GM10847 (cell line): ENCODE results near the gene PLCB3.

Experiments used
- POLR2A ChIP-seq: IDR thresholded peaks from 2 replicates; pipeline ENCODE4 v1.6.1; 2011; ENCODE audit not compliant: insufficient read length; ENCODE audit errors: extremely low read depth

Gene PLCB3

DNA sequence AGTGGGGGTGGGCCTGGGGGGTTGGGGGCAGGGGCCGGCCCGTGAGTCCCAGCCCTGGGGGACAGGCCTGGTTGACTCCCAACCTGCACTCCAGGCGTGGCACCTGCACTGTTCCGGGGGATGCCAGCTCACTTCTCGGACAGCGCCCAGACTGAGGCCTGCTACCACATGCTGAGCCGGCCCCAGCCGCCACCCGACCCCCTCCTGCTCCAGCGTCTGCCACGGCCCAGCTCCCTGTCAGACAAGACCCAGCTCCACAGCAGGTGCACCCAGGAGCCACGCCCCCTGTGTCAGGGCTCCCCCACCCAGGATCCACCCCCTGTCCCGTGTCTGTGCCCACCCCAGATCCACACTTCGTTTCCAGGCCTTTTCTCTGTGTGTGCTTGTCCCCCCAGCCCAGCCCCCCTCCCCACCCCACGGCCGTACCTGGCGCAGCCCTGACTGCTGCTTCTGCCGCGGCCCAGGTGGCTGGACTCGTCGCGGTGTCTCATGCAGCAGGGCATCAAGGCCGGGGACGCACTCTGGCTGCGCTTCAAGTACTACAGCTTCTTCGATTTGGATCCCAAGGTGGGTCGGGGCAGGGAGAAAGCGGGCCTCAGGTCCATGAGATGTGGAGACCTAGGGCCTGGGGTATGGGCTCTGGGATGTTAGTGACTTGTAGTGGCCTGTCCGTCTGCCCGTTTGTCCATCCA, 40.0 kb upstream of the PLCB3 start:
- no peak for TF ChIP-seq POLR2A

DNA sequence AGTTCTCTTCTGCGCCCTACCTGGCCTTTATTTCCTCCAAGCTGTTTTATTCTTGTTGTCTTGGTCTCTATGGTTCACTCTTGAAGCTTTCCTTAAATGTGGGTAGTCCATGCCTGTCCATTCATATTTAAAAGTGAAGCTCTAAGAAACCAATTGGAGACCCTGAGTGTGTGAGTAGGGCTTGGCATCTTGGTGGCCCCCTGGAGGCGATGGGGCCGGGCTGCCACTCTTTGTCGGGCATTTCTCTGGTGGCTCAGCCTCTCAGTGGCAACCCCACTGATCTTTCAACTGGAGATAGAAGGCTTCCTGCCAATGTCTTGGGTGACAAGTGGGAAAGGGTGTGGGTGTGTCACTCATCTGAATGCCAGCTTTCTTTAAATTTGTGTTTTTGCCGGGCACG, 34.5 kb upstream of the PLCB3 start:
- no peak for TF ChIP-seq POLR2A

DNA sequence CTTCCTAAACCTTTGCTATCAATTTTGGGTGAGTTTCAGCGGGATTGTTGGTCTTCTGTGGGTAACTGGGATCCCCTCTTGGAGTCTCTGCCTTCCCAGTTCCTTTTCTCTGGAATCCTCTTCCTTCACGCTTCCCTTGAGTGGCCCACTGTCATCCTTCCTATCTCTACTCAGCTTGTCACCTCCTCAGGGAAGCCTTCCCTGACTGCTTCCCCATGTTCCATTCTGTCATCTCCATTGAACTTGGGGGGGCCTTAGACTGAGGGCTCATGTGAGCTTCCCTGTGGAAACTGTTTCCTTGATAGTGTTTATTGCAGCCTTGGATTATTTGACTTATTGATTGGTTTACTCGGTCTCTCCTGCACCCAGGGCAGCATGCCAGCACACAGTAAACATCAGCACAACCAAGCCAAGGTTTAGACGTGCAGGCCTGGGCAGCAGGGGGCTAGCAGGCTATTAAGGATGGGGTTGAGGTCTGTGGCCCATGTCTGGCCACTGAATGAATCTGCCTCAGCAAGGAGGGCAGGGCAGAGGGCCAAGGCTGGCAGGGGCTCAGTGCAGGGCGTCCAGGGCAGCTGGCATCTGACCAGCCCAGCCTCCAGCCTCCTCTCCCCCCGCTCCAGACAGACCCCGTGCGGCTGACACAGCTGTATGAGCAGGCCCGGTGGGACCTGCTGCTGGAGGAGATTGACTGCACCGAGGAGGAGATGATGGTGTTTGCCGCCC, 32.5 kb upstream of the PLCB3 start:
- no peak for TF ChIP-seq POLR2A

DNA sequence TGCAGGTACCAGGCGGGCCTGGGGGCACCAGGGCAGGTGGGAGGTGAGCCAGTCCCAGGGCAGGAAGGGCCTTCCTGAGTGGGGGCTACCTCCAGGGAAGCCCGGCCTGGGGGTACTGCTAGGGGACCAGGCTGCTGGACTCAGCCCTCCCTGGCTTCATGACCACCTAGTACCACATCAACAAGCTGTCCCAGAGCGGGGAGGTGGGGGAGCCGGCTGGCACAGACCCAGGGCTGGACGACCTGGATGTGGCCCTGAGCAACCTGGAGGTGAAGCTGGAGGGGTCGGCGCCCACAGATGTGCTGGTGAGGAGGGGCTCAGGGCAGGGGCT, 32.0 kb upstream of the PLCB3 start:
- TF ChIP-seq POLR2A, result no peak

DNA sequence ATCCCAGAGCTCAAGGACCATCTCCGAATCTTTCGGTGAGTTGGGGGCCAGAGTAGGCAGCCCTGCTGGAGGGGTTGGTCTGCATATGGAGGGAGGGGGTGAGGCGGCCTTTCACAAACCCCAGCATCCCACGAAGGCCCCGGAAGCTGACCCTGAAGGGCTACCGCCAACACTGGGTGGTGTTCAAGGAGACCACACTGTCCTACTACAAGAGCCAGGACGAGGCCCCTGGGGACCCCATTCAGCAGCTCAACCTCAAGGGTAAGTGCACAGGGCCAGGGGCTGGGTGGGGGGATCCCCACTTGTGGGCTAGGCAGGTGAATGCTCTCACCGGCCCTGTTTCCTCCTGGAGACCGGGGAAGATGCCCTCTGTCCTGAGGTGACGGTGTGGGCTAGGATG, 31.6 kb upstream of the PLCB3 start:
- TF ChIP-seq POLR2A, result no peak

DNA sequence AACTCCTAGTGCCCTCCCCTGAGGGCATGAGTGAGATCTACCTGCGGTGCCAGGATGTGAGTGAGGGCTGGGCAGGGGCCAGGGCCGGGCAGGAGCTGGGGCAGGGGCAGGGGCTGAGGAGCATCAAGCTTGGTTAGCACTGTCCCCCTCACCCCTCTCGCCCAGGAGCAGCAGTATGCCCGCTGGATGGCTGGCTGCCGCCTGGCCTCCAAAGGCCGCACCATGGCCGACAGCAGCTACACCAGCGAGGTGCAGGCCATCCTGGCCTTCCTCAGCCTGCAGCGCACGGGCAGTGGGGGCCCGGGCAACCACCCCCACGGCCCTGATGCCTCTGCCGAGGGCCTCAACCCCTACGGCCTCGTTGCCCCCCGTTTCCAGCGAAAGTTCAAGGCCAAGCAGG, 31.1 kb upstream of the PLCB3 start:
- no peak for TF ChIP-seq POLR2A

DNA sequence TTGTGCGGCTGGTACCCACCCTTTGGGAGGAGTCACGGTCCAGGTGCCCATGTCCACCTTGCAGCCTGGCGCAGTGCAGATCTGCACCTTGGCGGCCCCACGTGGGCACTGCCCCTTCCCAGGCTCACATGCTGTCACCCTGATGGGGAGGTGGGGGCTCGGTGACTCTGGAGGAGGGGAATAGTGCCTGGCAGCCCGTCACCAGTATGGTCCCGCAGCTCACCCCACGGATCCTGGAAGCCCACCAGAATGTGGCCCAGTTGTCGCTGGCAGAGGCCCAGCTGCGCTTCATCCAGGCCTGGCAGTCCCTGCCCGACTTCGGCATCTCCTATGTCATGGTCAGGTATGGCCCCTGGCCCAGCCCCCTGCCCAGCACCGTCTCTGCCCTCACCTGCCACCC, 30.5 kb upstream of the PLCB3 start:
- TF ChIP-seq POLR2A, result no peak

DNA sequence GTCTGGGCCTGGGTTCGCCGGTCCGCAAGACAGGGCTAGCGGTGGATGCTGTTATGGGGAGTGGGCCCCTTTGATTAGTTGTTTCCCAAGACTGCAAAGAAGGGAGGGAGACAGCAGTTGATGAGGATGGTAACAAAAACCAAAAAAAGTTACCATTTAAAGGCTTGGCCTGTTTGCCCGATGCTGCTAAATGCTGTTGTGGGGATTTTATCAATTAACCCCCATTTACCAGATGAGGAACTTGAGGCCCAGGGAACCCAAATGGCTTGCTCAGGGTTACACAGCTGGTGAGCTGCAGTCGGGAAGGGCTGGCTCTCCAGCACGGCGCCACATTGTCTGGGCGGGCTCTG, 28.7 kb upstream of the PLCB3 start:
- no peak for TF ChIP-seq POLR2A

DNA sequence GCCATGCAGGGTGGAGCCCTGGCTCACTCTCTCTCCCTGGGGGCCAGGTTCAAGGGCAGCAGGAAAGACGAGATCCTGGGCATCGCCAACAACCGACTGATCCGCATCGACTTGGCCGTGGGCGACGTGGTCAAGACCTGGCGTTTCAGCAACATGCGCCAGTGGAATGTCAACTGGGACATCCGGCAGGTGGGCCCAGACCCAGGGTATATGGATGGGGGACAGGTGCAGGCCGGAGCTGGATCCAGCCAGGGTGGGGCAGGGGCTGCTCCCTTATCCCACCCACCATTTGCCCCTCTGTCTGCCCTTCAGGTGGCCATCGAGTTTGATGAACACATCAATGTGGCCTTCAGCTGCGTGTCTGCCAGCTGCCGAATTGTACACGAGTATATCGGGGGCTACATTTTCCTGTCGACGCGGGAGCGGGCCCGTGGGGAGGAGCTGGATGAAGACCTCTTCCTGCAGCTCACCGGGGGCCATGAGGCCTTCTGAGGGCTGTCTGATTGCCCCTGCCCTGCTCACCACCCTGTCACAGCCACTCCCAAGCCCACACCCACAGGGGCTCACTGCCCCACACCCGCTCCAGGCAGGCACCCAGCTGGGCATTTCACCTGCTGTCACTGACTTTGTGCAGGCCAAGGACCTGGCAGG, 28.2 kb upstream of the PLCB3 start:
- peak; percentile 13 for TF ChIP-seq POLR2A

DNA sequence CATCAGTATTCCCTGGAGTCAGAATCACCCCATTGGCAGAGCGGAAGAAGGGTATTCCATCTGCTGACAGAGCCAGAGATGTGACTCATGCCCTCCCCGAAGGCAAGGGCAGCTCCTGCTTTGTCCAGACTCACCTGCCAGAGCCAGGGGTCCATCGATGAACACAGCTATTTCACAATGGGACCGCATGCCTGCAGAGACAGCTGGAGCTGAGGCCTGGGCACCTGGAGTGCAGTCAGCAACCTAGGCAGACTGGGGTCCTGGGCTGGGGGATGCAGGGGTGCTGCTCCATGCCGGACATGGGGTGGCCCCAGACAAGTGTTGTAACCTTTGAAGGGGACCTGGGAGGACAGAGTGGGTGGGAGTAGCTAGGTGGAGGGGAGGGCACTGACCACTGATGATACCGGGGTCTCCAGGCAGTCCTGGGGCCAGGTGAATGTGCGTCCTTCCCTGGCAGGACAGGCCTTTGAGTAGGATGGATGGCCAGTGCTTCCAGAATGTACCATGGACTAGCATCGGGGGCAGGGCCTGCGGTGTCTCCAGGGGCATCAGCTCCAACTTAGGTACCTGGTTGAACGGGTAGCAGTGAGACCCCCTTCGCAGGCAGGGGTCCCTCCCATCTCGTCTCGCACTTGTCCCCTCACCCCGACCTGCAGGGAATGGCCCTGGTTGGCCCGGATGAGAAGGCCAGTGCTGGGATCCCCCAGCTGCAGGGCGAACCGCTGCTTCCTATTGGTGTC, 27.0 kb upstream of the PLCB3 start:
- TF ChIP-seq POLR2A, result peak; percentile 23

DNA sequence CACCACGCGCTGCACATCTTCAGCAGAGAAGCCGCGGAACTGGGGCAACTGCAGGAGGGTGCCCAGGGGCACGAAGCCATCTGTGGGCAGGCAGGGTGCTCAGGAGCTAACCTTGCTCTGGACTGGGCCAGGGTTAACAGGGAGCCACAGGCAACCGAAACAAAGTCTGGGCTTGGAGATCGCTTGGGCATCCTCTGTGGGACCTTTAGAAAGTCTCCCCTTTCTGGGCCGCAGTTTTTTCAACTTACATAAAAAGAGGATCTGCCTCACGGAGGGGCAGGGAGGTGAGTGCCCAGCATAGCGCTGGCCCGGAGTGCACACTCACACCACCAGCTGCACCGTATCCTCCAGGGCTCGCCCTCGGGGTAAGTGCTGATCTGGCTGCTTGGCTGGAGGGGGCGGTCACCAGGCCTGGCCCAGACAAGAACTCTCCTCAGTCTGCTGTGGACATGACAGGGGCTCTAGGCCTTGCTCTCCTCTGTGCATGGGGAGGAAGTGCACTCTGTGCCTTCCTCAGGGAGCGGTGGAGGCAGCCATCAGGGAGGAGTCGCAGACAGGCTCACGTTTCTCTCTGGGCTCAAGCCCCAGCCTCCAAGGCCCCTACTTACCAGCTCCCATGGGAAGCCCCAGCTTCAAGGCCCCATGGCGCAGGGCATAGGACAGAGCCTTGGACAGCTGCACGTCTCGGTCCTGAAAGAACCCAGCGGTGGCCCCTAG, 26.3 kb upstream of the PLCB3 start:
- no peak for TF ChIP-seq POLR2A

DNA sequence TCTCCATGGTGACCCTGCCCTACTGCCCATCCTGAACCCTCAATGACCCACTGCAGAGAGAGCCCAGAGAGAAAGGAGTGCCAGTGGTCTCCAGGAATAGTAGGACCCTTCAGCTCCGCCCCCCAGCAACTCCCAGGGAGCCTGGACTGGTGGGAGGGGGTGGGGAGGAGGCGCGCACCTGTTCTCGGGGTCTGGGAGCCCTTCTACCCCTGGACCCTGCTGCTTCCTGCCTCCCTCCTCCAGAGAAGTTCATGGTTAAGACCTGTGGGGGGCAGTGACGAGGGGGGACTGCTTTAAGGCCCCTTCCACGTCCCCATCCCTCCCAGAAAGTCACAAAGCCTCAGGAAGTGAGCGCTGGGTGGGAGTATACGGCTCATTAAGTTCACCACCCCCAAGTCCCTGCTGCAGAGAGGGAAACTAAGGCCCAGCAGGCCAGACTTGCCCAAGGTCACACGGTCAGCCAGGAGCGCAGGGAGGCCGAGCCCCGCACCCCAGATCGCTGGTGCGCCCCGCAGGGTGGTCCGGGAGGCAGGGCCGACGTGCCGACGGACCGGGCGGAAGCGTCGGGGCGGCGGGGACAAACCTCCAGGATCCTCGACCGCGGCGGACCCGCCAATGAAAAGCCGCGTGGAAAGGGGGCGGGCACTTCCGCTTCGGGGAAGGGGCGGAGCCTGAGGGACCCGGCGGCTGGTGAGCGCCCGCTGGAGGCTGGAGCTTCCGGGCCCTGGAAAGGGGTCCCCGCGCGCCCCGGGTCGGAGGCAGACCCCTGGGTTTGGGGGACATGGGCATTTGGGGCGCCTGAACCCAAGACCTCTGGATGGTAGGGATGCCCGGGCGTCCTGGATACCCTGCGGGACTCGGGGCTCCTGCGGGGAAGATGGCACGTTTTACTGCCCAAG, 25.5 kb upstream of the PLCB3 start, which contains the start of the genes NUDT22 and TRPT1:
TSS of gene NUDT22 (plus strand) at position 667 of the 899 bp plus-strand sequence. CDS start 379 bp downstream, outside the sequence.
TSS of gene TRPT1 (minus strand) at position 579 of the 899 bp plus-strand sequence. CDS start at position 253, 326 bp downstream.
- TF ChIP-seq POLR2A, result peak; percentile 80

DNA sequence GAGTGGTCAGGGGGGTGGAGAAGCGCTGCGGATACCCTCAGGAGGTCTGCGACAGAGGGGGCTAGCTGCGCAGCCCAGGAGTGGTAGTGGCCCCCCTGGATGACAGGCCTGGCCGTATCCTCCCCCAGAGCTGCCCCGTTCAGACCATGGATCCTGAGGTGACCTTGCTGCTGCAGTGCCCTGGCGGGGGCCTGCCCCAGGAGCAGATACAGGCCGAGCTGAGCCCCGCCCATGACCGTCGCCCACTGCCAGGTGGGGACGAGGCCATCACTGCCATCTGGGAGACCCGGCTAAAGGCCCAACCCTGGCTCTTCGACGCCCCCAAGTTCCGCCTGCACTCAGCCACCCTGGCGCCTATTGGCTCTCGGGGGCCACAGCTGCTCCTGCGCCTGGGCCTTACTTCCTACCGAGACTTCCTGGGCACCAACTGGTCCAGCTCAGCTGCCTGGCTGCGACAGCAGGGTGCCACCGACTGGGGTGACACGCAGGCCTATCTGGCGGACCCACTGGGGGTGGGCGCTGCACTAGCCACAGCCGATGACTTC, 24.8 kb upstream of the PLCB3 start:
- peak; percentile 43 for TF ChIP-seq POLR2A
